K562 (cell line): ENCODE data around the gene GJB4. TPM values are rescaled to one million over a fixed set of nuclear protein-coding genes. Genes with fewer than 3 reads are reported as not detected.

Experiments used
- ATAC-seq: fragments of 200-7000 bp; cut with Tn5 transposase; 3 replicates; pipeline ENCODE4 v1.9.1; 2020; ENCODE audit warnings: moderate library complexity
- BruUV-seq: library from RNA; stranded (reverse); fragments of 400-500 nt; replicated peaks from 2 replicates; lab custom pipeline; 2021; lab: Mats Ljungman, UMichigan
- CTCF ChIA-PET: fragments of 300-600 bp; formaldehyde crosslinking; extraction: SDS; loops from one replicate; lab custom pipeline; 2021; ENCODE audit warnings: low intra/inter-chr PET ratio; lab: Yijun Ruan, JAX
- POLR2A ChIA-PET: fragments of 300-600, 350-650 bp; sonication (Branson Sonifier 250); formaldehyde crosslinking; extraction: SDS; loops from one replicate; lab custom pipeline; 2021; ENCODE audit warnings: antibody characterized with exemption, inconsistent platforms; lab: Yijun Ruan, JAX
- DNase-seq, 4 experiments: peaks; one replicate each; pipeline versions ENCODE4 v3.0.0 to v3.0.0-alpha.2; 2011 to 2018; ENCODE audit warnings: low spot score in 3 of 4, mixed read lengths in 3 of 4; ENCODE audit errors: extremely low read depth in 1 of 4
- FAIRE-seq: peaks from 2 replicates; lab custom pipeline; 2011; peaks lifted over from hg19 to GRCh38; lab: Jason Lieb, UNC
- H2AFZ ChIP-seq: 2 replicates; pipeline ENCODE4 v1.6.0; 2011; ENCODE audit warnings: low read depth, low read length, control low read depth, inconsistent platforms
- H3K27ac ChIP-seq: fragments of 200-600 bp; 3 replicates; pipeline ENCODE4 v1.8.0; 2011; ENCODE audit warnings: low read depth, mild to moderate bottlenecking, control low read depth, inconsistent platforms, low read length, moderate library complexity, mixed read lengths; ENCODE audit errors: extremely low read depth
- H3K27me3 ChIP-seq, 2 experiments: fragments of 300-600 bp in 1 of 2; 2 replicates in 1 of 2; 3 replicates in 1 of 2; pipeline versions ENCODE4 v1.6.0 to v1.8.0; 2011; ENCODE audit warnings: inconsistent platforms in 2 of 2, low read length in 2 of 2, mild to moderate bottlenecking in 1 of 2, mixed read lengths in 1 of 2, moderate library complexity in 1 of 2; ENCODE audit not compliant: control insufficient read depth in 2 of 2, insufficient read depth in 2 of 2
- H3K36me3 ChIP-seq: fragments of 300-600 bp; 3 replicates; pipeline ENCODE4 v1.8.0; 2011; ENCODE audit warnings: mild to moderate bottlenecking, low read length, inconsistent platforms; ENCODE audit not compliant: control insufficient read depth, insufficient read depth
- H3K4me1 ChIP-seq, 2 experiments: fragments of 200-600 bp in 1 of 2; replicated peaks in 1 of 2; 2 replicates in 1 of 2; 3 replicates in 1 of 2; pipeline versions ENCODE4 v1.5.1 to v1.8.0; 2011; ENCODE audit warnings: inconsistent platforms in 2 of 2, low read length in 2 of 2, mild to moderate bottlenecking in 1 of 2, mixed read lengths in 1 of 2, moderate library complexity in 1 of 2; ENCODE audit not compliant: control insufficient read depth in 2 of 2, insufficient read depth in 2 of 2
- H3K4me2 ChIP-seq: 2 replicates; pipeline ENCODE4 v1.6.1; 2011; ENCODE audit warnings: low read length, control low read depth, inconsistent platforms, mixed read lengths; ENCODE audit not compliant: insufficient read depth
- H3K4me3 ChIP-seq: fragments of 200-600 bp; sonication (generic), shearing (Covaris generic); 2 replicates; pipeline ENCODE4 v1.5.1; 2016; ENCODE audit warnings: control low read depth, inconsistent platforms
- H3K79me2 ChIP-seq: fragments of 200-600 bp; 3 replicates; pipeline ENCODE4 v1.8.0; 2011; ENCODE audit warnings: low read length, inconsistent platforms; ENCODE audit not compliant: control insufficient read depth, insufficient read depth
- H3K9ac ChIP-seq, 2 experiments: 2 replicates each; pipeline versions ENCODE4 v1.6.0 to v1.6.1; 2011; ENCODE audit warnings: low read depth in 2 of 2, low read length in 2 of 2, control low read depth in 1 of 2, inconsistent platforms in 1 of 2, mild to moderate bottlenecking in 1 of 2, mixed read lengths in 1 of 2; ENCODE audit not compliant: insufficient read depth in 1 of 2
- H3K9me1 ChIP-seq: one replicate; pipeline ENCODE4 v1.6.0; 2011; ENCODE audit warnings: inconsistent platforms, mild to moderate bottlenecking, low read length, moderate library complexity; ENCODE audit not compliant: control insufficient read depth, insufficient read depth
- H3K9me3 ChIP-seq: replicated peaks from 2 replicates; pipeline ENCODE4 v1.5.1; 2011; ENCODE audit warnings: low read depth, low read length, inconsistent platforms; ENCODE audit not compliant: control insufficient read depth, insufficient read depth
- H4K20me1 ChIP-seq: replicated peaks from 2 replicates; pipeline ENCODE4 v1.6.1; 2011; ENCODE audit warnings: low read length, inconsistent platforms, mixed read lengths; ENCODE audit not compliant: control insufficient read depth, insufficient read depth
- BCL6 ChIP-seq: fragments of 250-450 bp; sonication (Bioruptor Pico); IDR thresholded peaks from 2 replicates; pipeline ENCODE4 v1.4.0; 2020
- RAD21 ChIP-seq, 2 experiments: fragments of 250-450 bp in 1 of 2; fragments of 450-650 bp in 1 of 2; sonication (Bioruptor Pico) in 1 of 2; formaldehyde crosslinking in 1 of 2; IDR thresholded peaks in 1 of 2; conservative IDR thresholded peaks in 1 of 2; 2 replicates each; pipeline versions ENCODE4 v1.4.0 to v1.8.0; 2020 to 2022; ENCODE audit warnings: mild to moderate bottlenecking in 2 of 2, moderate library complexity in 1 of 2
- ZNF316 ChIP-seq: fragments of 450-650 bp; IDR thresholded peaks from 2 replicates; pipeline ENCODE4 v1.6.1; 2016
- WGBS: fragments of 100-300 bp; shearing (Covaris generic); methylation state at CpG from one replicate; pipeline ENCODE4 v1.1.6; 2016; ENCODE audit warnings: low coverage, mixed read lengths; ENCODE audit not compliant: insufficient coverage; ENCODE audit errors: missing lambda C conversion rate; 5-methylcytosine and 5-hydroxymethylcytosine counted together
- in situ Hi-C: fragments of 300-500 bp; cut with MboI; formaldehyde crosslinking; loops from 4 replicates; pipeline ENCODE4 v1.15.0; 2018; ENCODE audit warnings: inconsistent platforms, mixed read lengths
- intact Hi-C: fragments of 100-400 bp; cut with micrococcal nuclease; formaldehyde crosslinking; loops from 2 replicates; pipeline ENCODE4 v1.14.2; 2022
- polyA plus RNA-seq, 8 experiments: library from polyadenylated mRNA; depleted of rRNA in 4 of 8; stranded (reverse) in 5 of 8; unstranded in 3 of 8; fragments of >200 nt; fragmentation: Nextera tagmentation in 2 of 8; fragmentation: Illumina TruSeq in 1 of 8; extraction: Ambion mirVana in 2 of 8; extraction: Trizol in 1 of 8; gene quantifications; 2 replicates each; pipeline versions ENCODE4 v1.2.1 to v1.2.3, GENCODE V29; 2011 to 2014; ENCODE audit warnings: inconsistent platforms in 1 of 8, missing spikeins in 1 of 8
- total RNA-seq, 7 experiments: library from RNA; depleted of rRNA in 6 of 7; stranded (reverse); fragments of >200 nt in 6 of 7; fragmentation: Illumina TruSeq in 2 of 7; extraction: Trizol in 2 of 7; gene quantifications; 2 replicates each; pipeline versions ENCODE4 v1.2.1 to v1.2.3, GENCODE V29; 2011 to 2021; ENCODE audit warnings: low replicate concordance in 1 of 7
- TF ChIP-seq, protein P1 (sequence below), 3 experiments: IDR thresholded peaks in 2 of 3; conservative IDR thresholded peaks in 1 of 3; 2 replicates each; pipeline ENCODE4 v1.5.1; 2011 to 2012; ENCODE audit warnings: low read length in 3 of 3, mild to moderate bottlenecking in 3 of 3, control low read depth in 2 of 3, improper control_type of control experiment in 1 of 3, inconsistent platforms in 1 of 3, low read depth in 1 of 3, mixed read lengths in 1 of 3, moderate library complexity in 1 of 3; ENCODE audit not compliant: insufficient read depth in 2 of 3

The GJB4 gene
- total and polyA plus RNA-seq, 9 of the 15 experiments (the other 6 are each of a cell fraction or from before 2014, with no cell fraction given), result 0.03 TPM; not detected in 8

DNA sequence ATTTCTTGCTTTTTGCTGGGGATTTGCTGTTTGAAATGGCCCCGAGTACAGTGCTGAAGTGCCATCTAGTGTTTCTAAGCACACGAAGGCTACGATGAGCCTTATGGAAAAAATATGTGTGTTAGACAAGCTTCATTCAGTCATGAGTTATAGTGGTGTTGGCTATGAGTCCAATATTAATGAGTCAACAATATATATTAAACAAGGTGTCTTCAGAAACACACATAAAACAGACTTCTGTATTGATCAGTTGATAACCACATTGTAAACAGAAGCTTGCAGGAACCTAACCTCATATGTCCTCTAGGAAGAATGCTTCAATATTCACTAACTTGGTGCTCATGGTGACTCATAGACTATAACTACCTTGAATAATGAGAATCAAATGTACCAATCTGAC is 6.4 kb upstream of the GJB4 start:
- Histone ChIP-seq H3K27me3 (peaks cover 24 to 32% of the 10 kb centered on the region in 2 experiments; a peak in 4 of 5 replicates), H3K4me1 (no peaks in the 10 kb centered on the region), H3K4me3 (no peak overlapping the region), H3K36me3 (no peaks in the 10 kb centered on the region), H3K9me1 (no peaks in the 10 kb centered on the region), H3K79me2 (no peaks in the 10 kb centered on the region), H2AFZ (no peak overlapping the region), H3K27ac (no peak overlapping the region), H3K9ac (no peak overlapping the region), H3K4me2 (no peak overlapping the region), H3K9me3 (no peaks in the 10 kb centered on the region), H4K20me1 (no peaks in the 10 kb centered on the region; the same call in 1 of the 2 replicates)
- intact Hi-C loops (no loop called here), in situ Hi-C loops (no loop called here)
- no peak for DNase-seq
- no peak for ATAC-seq
- ChIA-PET CTCF (no interaction called here), POLR2A (no interaction called here)
- BruUV-seq, result no TSS peak
- no peak for FAIRE-seq
- WGBS, result 0% methylated on average over 3 of the region's 3 CpGs
- TF ChIP-seq ZNF316 (peak; percentile 29; the same call in 1 of the 2 replicates), BCL6 (no peak), RAD21 (CRISPR knock-in tag; conservative IDR thresholded peaks at IDR 0.05 in 1 of 2, IDR thresholded peaks at IDR 0.05 in 1 of 2) (peak in 1 of 2 experiments; percentile 23; a peak in 2 of 4 replicates)
- TF ChIP-seq, protein P1, sequence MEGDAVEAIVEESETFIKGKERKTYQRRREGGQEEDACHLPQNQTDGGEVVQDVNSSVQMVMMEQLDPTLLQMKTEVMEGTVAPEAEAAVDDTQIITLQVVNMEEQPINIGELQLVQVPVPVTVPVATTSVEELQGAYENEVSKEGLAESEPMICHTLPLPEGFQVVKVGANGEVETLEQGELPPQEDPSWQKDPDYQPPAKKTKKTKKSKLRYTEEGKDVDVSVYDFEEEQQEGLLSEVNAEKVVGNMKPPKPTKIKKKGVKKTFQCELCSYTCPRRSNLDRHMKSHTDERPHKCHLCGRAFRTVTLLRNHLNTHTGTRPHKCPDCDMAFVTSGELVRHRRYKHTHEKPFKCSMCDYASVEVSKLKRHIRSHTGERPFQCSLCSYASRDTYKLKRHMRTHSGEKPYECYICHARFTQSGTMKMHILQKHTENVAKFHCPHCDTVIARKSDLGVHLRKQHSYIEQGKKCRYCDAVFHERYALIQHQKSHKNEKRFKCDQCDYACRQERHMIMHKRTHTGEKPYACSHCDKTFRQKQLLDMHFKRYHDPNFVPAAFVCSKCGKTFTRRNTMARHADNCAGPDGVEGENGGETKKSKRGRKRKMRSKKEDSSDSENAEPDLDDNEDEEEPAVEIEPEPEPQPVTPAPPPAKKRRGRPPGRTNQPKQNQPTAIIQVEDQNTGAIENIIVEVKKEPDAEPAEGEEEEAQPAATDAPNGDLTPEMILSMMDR (IDR thresholded peaks at IDR 0.05 in 2 of 3, conservative IDR thresholded peaks at IDR 0.05 in 1 of 3; ENCODE audit: insufficient read depth in 2 of 3, low read depth in 1 of 3, low read length in 3 of 3), result 0 out of 6 replicates have a peak, but pooled peaks of 2 of the 3 experiments have one; percentile 14 to 23
